Endothelial cell of umbilical vein (primary cell): ENCODE results near the gene C1orf185. TPM values are rescaled to one million over a fixed set of nuclear protein-coding genes. Genes with fewer than 3 reads are reported as not detected.

Experiments
- microRNA counts: library from miRNA; unstranded; fragments of <30 nt; microRNA quantifications from one replicate; lab custom pipeline; 2016
- microRNA-seq: library from miRNA; unstranded; fragments of <30 nt; microRNA quantifications from one replicate; pipeline ENCODE4 v1.2.0, GENCODE V29; 2021; ENCODE audit warnings: borderline number of aligned reads, borderline replicate concordance
- polyA plus RNA-seq, 4 experiments: library from polyadenylated mRNA; depleted of rRNA in 3 of 4; stranded (reverse) in 3 of 4; unstranded in 1 of 4; fragments of >200 nt; gene quantifications; 2 replicates each; pipeline versions ENCODE4 v1.2.1 to v1.2.3, GENCODE V29; 2011 to 2012; ENCODE audit warnings: missing spikeins in 1 of 4
- small RNA-seq: library from RNA; depleted of rRNA; stranded (forward); fragments of <200 nt; gene quantifications from one replicate; pipeline ENCODE3, GENCODE V24; 2012; ENCODE audit warnings: low replicate concordance, low read depth; ENCODE audit not compliant: insufficient read depth, insufficient read length
- total RNA-seq: library from RNA; stranded (reverse); gene quantifications from 2 replicates; pipeline ENCODE4 v1.2.3, GENCODE V29; 2021

C1orf185 gene
- total and polyA plus RNA-seq, 2 donors (not counting 3 experiments of a cell fraction or from before 2014, with no cell fraction given): not detected

MicroRNAs within 50 kb of the gene (microRNA counts, 767-probe panel; counts per million panel counts)
- 723 counts per million, percentile 96 among the panel's probes with 10 or more counts for microRNA hsa-miR-4421 (lab: Ali Mortazavi, UCI)

Small RNAs within 50 kb of the gene (microRNA-seq; reads per million reads assigned to microRNA genes)
- not detected for gene MIR4421
- not detected for gene MIR6500

Small RNAs within 50 kb of the gene (small RNA-seq; reads per million reads assigned to genes)
- not detected for gene MIR4421
- gene MIR6500: not detected
- gene RF00019: not detected

Other genes with a start within 250 kb of the C1orf185 start
- 55.3 and 57.6 TPM in 2 replicates for gene FAF1, start 142.0 kb upstream of the C1orf185 start, total RNA-seq
- 5.2 and 9.0 TPM in 2 replicates for gene FAF1, start 142.0 kb upstream of the C1orf185 start, polyA plus RNA-seq
- gene CDKN2C, start 132.0 kb upstream of the C1orf185 start, total RNA-seq: 19.6 and 19.8 TPM in 2 replicates
- gene CDKN2C, start 132.0 kb upstream of the C1orf185 start, polyA plus RNA-seq: 11.5 and 12.8 TPM in 2 replicates
- 82.9 and 94.4 TPM in 2 replicates for gene RNF11, start 134.0 kb downstream of the C1orf185 start, total RNA-seq
- 75.2 and 96.3 TPM in 2 replicates for gene RNF11, start 134.0 kb downstream of the C1orf185 start, polyA plus RNA-seq
- 1.2 and 1.7 TPM in 2 replicates for gene TTC39A, start 228.3 kb downstream of the C1orf185 start, total RNA-seq
- gene TTC39A, start 228.3 kb downstream of the C1orf185 start, polyA plus RNA-seq: 0.81 and 1.1 TPM in 2 replicates